C4-2B (cell line): ENCODE measurements around the gene PEPD.

Experiments used
- H3K27ac ChIP-seq: fragments of 450-650 bp; 2 replicates; pipeline ENCODE4 v1.5.1; 2017
- ZFX ChIP-seq: fragments of 450-650 bp; IDR thresholded peaks from 2 replicates; pipeline ENCODE4 v1.6.1; 2017
- TF ChIP-seq, protein P1 (sequence below): fragments of 450-650 bp; conservative IDR thresholded peaks from 2 replicates; pipeline ENCODE4 v1.5.1; 2017; ENCODE audit warnings: mild to moderate bottlenecking

PEPD gene

DNA sequence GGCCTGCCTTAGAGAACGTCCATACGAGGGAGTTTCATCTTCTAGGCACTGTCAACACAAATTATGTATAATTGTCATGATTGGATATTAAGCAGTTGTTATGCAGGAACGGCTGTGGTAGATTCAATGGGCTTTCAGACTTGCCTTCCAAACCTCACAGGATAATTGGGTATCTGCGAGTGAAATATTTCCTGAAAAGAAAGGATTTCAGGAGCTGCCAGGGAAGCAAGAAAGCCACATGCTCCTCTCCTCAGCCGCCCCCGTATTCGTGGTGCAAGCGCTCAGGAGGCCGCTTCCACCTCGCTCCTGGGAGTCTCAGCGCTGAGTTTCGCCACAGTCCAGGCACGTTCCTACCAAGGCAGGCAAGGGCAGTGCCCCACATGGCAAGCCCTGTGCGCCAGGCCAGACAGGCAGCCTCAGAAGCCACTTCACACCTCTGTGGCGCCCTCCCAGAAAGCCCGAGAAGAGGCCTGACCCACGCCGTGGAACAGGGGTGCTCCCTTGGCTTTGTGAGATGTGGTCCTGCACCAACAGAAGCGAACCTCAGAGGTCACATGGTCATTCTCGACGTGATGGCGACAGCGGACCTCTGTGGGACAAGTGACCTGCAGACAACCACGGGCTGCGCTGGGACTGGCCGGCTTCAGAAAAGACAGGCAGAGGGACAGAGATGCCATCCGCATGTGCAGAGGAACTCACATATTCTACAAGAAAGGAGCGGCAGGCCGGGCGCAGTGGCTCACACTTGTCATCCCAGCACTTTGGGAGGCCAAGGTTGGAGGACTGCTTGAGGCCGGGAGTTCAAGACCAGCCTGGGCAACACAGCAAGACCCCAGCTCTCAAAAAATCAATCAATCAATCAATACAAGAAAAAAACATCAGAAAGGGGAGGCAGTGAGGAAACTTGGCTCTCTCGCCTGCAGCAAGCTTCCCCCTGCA is 106.7 kb downstream of the PEPD start:
- TF ChIP-seq, protein P1, sequence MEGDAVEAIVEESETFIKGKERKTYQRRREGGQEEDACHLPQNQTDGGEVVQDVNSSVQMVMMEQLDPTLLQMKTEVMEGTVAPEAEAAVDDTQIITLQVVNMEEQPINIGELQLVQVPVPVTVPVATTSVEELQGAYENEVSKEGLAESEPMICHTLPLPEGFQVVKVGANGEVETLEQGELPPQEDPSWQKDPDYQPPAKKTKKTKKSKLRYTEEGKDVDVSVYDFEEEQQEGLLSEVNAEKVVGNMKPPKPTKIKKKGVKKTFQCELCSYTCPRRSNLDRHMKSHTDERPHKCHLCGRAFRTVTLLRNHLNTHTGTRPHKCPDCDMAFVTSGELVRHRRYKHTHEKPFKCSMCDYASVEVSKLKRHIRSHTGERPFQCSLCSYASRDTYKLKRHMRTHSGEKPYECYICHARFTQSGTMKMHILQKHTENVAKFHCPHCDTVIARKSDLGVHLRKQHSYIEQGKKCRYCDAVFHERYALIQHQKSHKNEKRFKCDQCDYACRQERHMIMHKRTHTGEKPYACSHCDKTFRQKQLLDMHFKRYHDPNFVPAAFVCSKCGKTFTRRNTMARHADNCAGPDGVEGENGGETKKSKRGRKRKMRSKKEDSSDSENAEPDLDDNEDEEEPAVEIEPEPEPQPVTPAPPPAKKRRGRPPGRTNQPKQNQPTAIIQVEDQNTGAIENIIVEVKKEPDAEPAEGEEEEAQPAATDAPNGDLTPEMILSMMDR = no peak
- TF ChIP-seq ZFX = no peak
- H3K27ac ChIP-seq = no peak overlapping the region

DNA sequence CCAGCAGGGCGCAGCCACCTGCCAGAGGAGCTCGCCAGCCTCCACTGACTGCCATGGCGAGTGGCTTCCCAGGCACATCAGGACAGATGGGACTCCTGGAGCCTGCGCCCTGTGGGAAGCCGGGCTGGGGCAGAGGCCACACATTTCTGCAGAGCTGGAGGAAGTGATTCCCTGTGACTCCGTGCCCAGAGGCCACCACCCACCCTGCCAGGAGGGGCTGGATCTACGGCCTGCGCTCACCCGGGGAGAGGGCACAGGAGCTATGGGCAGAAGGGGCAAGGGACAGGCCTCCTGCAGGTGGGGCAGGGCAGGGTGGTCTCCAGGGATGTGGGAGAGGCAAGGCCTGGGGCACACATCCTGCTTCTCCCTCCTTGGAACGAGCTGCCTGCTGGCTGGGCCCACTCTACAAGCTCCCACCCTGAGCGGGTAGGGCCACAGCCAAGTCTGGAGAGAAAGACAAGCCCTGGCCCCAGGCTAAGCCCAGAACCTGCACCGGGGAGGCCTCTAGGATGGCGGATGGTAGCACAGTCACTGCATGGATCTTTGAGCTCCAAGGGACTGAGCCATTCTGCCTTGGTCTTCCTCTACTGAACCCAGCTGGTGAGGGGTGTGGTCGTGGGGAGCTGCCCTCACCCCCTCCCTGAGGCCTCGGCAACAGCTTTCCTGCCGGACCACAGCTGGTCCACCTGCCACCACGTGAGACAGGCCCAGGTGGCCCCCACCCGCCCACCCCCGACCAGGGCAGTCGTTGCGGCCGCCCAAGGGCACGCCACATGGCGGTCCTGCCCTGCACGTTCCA is 107.5 kb downstream of the PEPD start:
- TF ChIP-seq, protein P1 = no peak
- no peak for TF ChIP-seq ZFX
- no peak overlapping the region for H3K27ac ChIP-seq

DNA sequence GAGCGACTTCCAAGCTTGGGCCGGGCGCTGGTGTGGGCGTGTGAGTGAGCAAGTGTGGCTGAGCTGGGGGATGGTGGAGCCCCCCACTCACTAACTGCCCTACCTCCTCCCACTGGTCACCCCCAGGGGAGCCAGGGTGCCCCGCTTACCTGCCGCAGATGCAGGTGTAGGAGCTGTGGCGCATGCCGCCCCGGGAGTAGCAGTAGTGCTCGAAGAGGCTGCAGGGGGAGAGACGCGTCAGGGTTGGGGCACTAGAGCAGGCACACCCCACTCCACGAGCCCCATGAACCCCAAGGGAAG is 108.2 kb downstream of the PEPD start:
- no peak overlapping the region for H3K27ac ChIP-seq
- TF ChIP-seq ZFX = no peak
- TF ChIP-seq, protein P1 = no peak

DNA sequence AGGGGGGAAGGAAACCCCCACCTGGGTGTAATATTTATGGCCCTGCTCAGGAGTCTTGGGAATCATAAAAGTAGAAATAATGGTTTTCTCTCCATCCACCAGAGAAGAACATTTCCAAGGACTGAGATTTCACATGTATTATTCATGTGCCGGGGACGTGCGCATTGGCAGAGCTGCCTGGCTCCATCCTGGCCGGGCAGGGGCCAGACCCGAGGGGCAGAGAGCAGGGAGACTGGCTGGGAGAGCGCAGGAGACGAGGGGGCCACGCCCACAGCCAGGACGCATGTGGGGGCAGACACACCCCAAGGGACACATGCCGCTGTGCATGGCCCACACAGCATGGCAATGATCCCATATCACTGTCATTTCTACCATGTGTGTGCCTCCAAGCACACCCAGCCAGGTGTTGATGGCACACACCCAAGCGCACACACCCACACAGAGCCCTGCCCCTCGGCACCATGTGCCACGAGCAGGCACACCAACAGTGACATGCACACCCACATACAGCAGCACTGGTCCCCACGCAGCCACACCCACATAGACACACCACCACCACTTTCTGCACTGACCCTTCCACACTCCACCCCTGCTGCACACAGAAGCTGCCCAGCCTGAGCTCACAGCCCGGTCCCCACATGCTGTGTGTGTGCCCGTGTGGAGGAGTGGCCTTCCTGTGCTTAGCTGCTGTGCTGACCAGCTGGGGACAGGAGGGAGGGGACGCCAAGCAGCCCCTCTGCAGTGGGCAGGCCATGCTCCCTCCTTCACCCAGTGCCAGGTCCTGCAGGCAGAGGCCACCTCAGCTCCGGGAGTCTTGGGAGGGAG is 108.8 kb downstream of the PEPD start:
- H3K27ac ChIP-seq = no peak overlapping the region
- TF ChIP-seq, protein P1 = no peak
- TF ChIP-seq ZFX = no peak

DNA sequence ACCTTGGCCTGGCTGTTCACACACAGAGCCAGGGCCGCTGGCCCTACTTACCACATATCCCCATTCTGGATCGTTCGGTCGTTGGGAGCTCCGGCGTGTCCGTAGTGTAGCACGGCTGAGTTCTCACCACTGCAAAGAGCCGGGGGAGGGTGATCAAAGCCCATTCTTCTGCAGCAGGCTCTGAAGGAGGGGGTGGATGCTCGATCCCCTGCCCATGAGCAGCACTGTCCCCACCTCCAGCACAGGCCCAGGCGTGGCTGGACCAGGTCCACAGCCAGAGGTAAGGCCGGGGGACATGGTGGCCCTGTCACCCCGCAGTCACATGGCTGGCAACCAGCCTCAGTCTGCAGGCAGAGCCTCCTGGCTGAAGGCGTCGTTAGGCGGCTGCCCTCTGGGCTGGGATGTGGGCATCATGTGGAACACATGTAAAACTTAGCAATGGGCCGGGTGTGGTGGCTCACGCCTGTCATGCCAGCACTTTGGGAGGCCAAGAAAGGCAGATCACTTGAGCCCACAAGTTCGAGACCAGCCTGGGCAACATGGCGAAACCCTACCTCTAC is 109.9 kb downstream of the PEPD start:
- H3K27ac ChIP-seq = no peak overlapping the region
- TF ChIP-seq, protein P1 = no peak
- no peak for TF ChIP-seq ZFX

DNA sequence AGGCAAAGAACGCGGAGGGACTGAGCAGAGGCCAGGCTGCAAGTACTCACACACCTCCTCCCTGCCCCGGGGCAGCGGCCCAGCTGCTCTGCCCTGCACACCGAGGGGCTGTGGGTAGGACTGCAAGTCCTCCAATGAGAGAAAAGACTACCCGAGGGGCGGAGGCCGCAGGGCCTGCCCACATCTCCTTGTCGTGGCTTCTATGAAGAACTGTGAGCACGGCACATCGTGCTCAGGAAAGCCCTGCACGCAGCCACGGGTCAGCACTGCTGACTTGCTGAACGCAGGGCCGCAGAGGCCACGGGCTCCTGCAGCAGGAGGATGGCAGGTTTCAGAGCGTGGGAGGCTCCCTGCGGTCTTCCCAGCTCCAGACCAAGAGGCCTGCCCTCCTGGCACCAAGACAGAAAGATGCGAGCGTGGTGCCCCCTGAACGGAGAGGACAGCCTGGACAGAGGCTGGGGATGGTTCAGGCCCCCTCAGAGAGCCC is 110.6 kb downstream of the PEPD start:
- TF ChIP-seq ZFX = no peak
- TF ChIP-seq, protein P1 = no peak
- H3K27ac ChIP-seq = no peak overlapping the region
